Stimulated activated CD8-positive, alpha-beta memory T cell treated with anti-CD3 and anti-CD28 coated beads, Interleukin-2, amount 100 ng/mL, for 48 hours (primary cell): ENCODE measurements around the gene IQSEC1.
A peak's percentile ranks its signal among the peaks of the same experiment; 100 is the strongest.

ENCODE experiments used
- DNase-seq, 2 donors: peaks; one replicate each; pipeline ENCODE4 v3.0.0-alpha.2; 2020; ENCODE audit warnings: low read depth in 2 of 2

The IQSEC1 gene

GRCh38 chr3:12935023-12935860 lies 138.0 kb downstream of the IQSEC1 start:
- no peak for DNase-seq

- DNase-seq: no peak
Measured at GRCh38 chr3:12934431-12934830, 138.8 kb downstream of the IQSEC1 start.

- DNase-seq: no peak
Measured at GRCh38 chr3:12933901-12934300, 139.3 kb downstream of the IQSEC1 start.

- no peak for DNase-seq
Measured at GRCh38 chr3:12932754-12933153, 140.5 kb downstream of the IQSEC1 start.

- DNase-seq: no peak
Measured at GRCh38 chr3:12932347-12932746, 140.9 kb downstream of the IQSEC1 start.

- no peak for DNase-seq
Measured at GRCh38 chr3:12931273-12931905, 141.8 kb downstream of the IQSEC1 start.

GRCh38 chr3:12929801-12930200 lies 143.4 kb downstream of the IQSEC1 start:
- DNase-seq: no peak

GRCh38 chr3:12926660-12927059 lies 146.6 kb downstream of the IQSEC1 start:
- no peak for DNase-seq

- DNase-seq: no peak
Measured at GRCh38 chr3:12925648-12926047, 147.6 kb downstream of the IQSEC1 start.

- DNase-seq: no peak
Measured at GRCh38 chr3:12924437-12924836, 148.8 kb downstream of the IQSEC1 start.

GRCh38 chr3:12922881-12923431 lies 150.3 kb downstream of the IQSEC1 start:
- no peak for DNase-seq

- DNase-seq: no peak
Measured at GRCh38 chr3:12922306-12922705, 150.9 kb downstream of the IQSEC1 start.

GRCh38 chr3:12921736-12922135 lies 151.5 kb downstream of the IQSEC1 start:
- DNase-seq: no peak

- DNase-seq: no peak
Measured at GRCh38 chr3:12920967-12921366, 152.3 kb downstream of the IQSEC1 start.

GRCh38 chr3:12919205-12919604 lies 154.0 kb downstream of the IQSEC1 start:
- no peak for DNase-seq

- no peak for DNase-seq
Measured at GRCh38 chr3:12918231-12918630, 155.0 kb downstream of the IQSEC1 start.

GRCh38 chr3:12916159-12916558 lies 157.1 kb downstream of the IQSEC1 start:
- DNase-seq: peak; percentile 15 to 18

- no peak for DNase-seq
Measured at GRCh38 chr3:12914088-12914487, 159.1 kb downstream of the IQSEC1 start.

GRCh38 chr3:12911881-12912415 lies 161.3 kb downstream of the IQSEC1 start:
- DNase-seq: no peak

GRCh38 chr3:12910356-12911099 lies 162.7 kb downstream of the IQSEC1 start:
- no peak for DNase-seq

GRCh38 chr3:12909710-12910109 lies 163.5 kb downstream of the IQSEC1 start:
- no peak for DNase-seq

GRCh38 chr3:12908859-12909258 lies 164.4 kb downstream of the IQSEC1 start:
- no peak for DNase-seq
